Activated T-cell treated with anti-CD3 and anti-CD28 coated beads, Interleukin-2, amount 50 U/mL, for 24 hours (primary cell): Measurements from ENCODE around the gene EMID1.

Experiments used
- DNase-seq: peaks from one replicate; pipeline ENCODE4 v3.0.0-alpha.2; 2020
- H3K27ac Mint-ChIP-seq: 2 replicates; pipeline ENCODE4 v1.8.0; 2020; ENCODE audit warnings: mild to moderate bottlenecking, mixed read lengths
- H3K27me3 Mint-ChIP-seq: 2 replicates; pipeline ENCODE4 v1.8.0; 2020; ENCODE audit warnings: mixed read lengths
- H3K36me3 Mint-ChIP-seq: 2 replicates; pipeline ENCODE4 v1.8.0; 2020; ENCODE audit warnings: low read depth, mixed read lengths
- H3K4me1 Mint-ChIP-seq: 2 replicates; pipeline ENCODE4 v1.8.0; 2020; ENCODE audit warnings: low read depth, mixed read lengths
- H3K4me3 Mint-ChIP-seq: 2 replicates; pipeline ENCODE4 v1.8.0; 2020; ENCODE audit warnings: mild to moderate bottlenecking, moderate library complexity, mixed read lengths
- H3K9me3 Mint-ChIP-seq: 2 replicates; pipeline ENCODE4 v1.8.0; 2020; ENCODE audit warnings: mixed read lengths

Gene EMID1

GRCh38 chr22:29306835-29307595, 101.3 kb downstream of the EMID1 start:
- Mint-ChIP-seq H3K4me1 (peaks cover 24% of the 10 kb centered on the region), H3K27me3 (peaks cover 37% of the 10 kb centered on the region), H3K27ac (no peak overlapping the region), H3K36me3 (no peaks in the 10 kb centered on the region), H3K4me3 (peak overlapping the region; percentile 69), H3K9me3 (no peaks in the 10 kb centered on the region)
- no peak for DNase-seq

- Mint-ChIP-seq H3K9me3 (no peaks in the 10 kb centered on the region), H3K4me3 (peak overlapping the region; percentile 67), H3K27me3 (peaks cover 44% of the 10 kb centered on the region), H3K36me3 (no peaks in the 10 kb centered on the region), H3K27ac (no peak overlapping the region), H3K4me1 (peaks cover 24% of the 10 kb centered on the region)
- DNase-seq, result no peak
Observed at GRCh38 chr22:29307596-29308147, 102.0 kb downstream of the EMID1 start.

GRCh38 chr22:29308148-29308790, 102.6 kb downstream of the EMID1 start:
- H3K4me3 Mint-ChIP-seq, result no peak overlapping the region
- H3K4me1 Mint-ChIP-seq, result peaks cover 27% of the 10 kb centered on the region
- no peaks in the 10 kb centered on the region for H3K9me3 Mint-ChIP-seq
- H3K36me3 Mint-ChIP-seq, result no peaks in the 10 kb centered on the region
- peaks cover 50% of the 10 kb centered on the region for H3K27me3 Mint-ChIP-seq
- DNase-seq, result no peak
- H3K27ac Mint-ChIP-seq, result no peak overlapping the region

GRCh38 chr22:29308791-29309262, 103.1 kb downstream of the EMID1 start:
- DNase-seq, result no peak
- peaks cover 55% of the 10 kb centered on the region for H3K27me3 Mint-ChIP-seq
- no peak overlapping the region for H3K4me3 Mint-ChIP-seq

More at GRCh38 chr22:29308791-29309262, 103.1 kb downstream of the EMID1 start:
- Mint-ChIP-seq H3K4me1 (peaks cover 33% of the 10 kb centered on the region), H3K36me3 (no peaks in the 10 kb centered on the region), H3K9me3 (no peaks in the 10 kb centered on the region), H3K27ac (no peak overlapping the region)
